ENCODE results near the gene CCDC69. TPM values are rescaled to one million over a fixed set of nuclear protein-coding genes. Genes with fewer than 3 reads are reported as not detected.
"Not testable (repeated sequence)": the region's sequence is repeated elsewhere in the genome, so short reads cannot be mapped to it uniquely, and the experiment has no call there.

Gene CCDC69
- total RNA-seq, 6 experiments from 2014 or later = 11.8 to 30.9 (median 22.9) TPM

GRCh38 chr5:151239237-151239861 lies 15.5 kb upstream of the CCDC69 start:
- peak; percentile 73 to 81 (median 79) for DNase-seq

GRCh38 chr5:151238303-151238741 lies 14.4 kb upstream of the CCDC69 start:
- no peak for DNase-seq
- no peak for TF ChIP-seq POLR2A (IDR thresholded peaks at IDR 0.05)
- TF ChIP-seq CTCF (IDR thresholded peaks at IDR 0.05) = no peak
- no peak for ATAC-seq
- Histone ChIP-seq H3K4me1 (peaks cover 0 to 15% (median 6%) of the 10 kb centered on the region in 4 donors), H3K36me3 (no peaks in the 10 kb centered on the region), H3K27ac (no peak overlapping the region), H3K27me3 (no peaks in the 10 kb centered on the region), H3K9me3 (no peaks in the 10 kb centered on the region), H3K4me3 (no peak overlapping the region)
- intact Hi-C loops (cut with DNase I) = loop anchor here in 1 of 2 donors (5.0 to 10.0 kb wide), 2 partner anchors 74 to 116 kb away; no protein-coding TSS in a partner anchor
- 71% methylated on average over 9 of the region's 14 CpGs for WGBS (ENCODE audit: insufficient coverage, low coverage, low lambda C conversion rate, missing lambda C conversion rate)

More at GRCh38 chr5:151239237-151239861, 15.5 kb upstream of the CCDC69 start:
- TF ChIP-seq CTCF (IDR thresholded peaks at IDR 0.05) (peak; percentile 72 to 94 (median 88)), POLR2A (IDR thresholded peaks at IDR 0.05) (no peak)
- Histone ChIP-seq H3K9me3 (no peaks in the 10 kb centered on the region), H3K27ac (no peak overlapping the region), H3K4me1 (peaks cover 0 to 9% (median 3%) of the 10 kb centered on the region in 4 donors), H3K27me3 (no peaks in the 10 kb centered on the region), H3K4me3 (no peak overlapping the region), H3K36me3 (no peaks in the 10 kb centered on the region)
- intact Hi-C loops (cut with DNase I) = loop anchor here in 1 of 2 donors (5.0 to 10.0 kb wide), 2 partner anchors 75 to 117 kb away; no protein-coding TSS in a partner anchor
- 13% methylated on average over 11 of the region's 17 CpGs for WGBS (ENCODE audit: insufficient coverage, low coverage, low lambda C conversion rate, missing lambda C conversion rate)
- ATAC-seq = peak; percentile 71 to 91 (median 86)

GRCh38 chr5:151237685-151238084 lies 13.8 kb upstream of the CCDC69 start:
- TF ChIP-seq CTCF (IDR thresholded peaks at IDR 0.05) (no peak), POLR2A (IDR thresholded peaks at IDR 0.05) (no peak)
- ATAC-seq = no peak
- H3K4me1 ChIP-seq = peaks cover 0 to 15% (median 6%) of the 10 kb centered on the region in 4 donors
- H3K9me3 ChIP-seq = no peaks in the 10 kb centered on the region
- no peak overlapping the region for H3K27ac ChIP-seq
- no peaks in the 10 kb centered on the region for H3K36me3 ChIP-seq
- DNase-seq = no peak
- intact Hi-C loops (cut with DNase I) = loop anchor here in 1 of 2 donors (5.0 to 10.0 kb wide), 2 partner anchors 73 to 115 kb away; no protein-coding TSS in a partner anchor
- 89% methylated on average over 5 of the region's 7 CpGs for WGBS (ENCODE audit: insufficient coverage, low coverage, low lambda C conversion rate, missing lambda C conversion rate)
- H3K27me3 ChIP-seq = no peaks in the 10 kb centered on the region
- H3K4me3 ChIP-seq = no peak overlapping the region

GRCh38 chr5:151236888-151237287 lies 13.0 kb upstream of the CCDC69 start:
- Histone ChIP-seq H3K27ac (no peak overlapping the region), H3K4me1 (peaks cover 0 to 15% (median 6%) of the 10 kb centered on the region in 4 donors)
- intact Hi-C loops (cut with DNase I) = loop anchor here in 1 of 2 donors (5.0 to 10.0 kb wide), 2 partner anchors 72 to 115 kb away; no protein-coding TSS in a partner anchor

GRCh38 chr5:151235239-151235571 lies 11.3 kb upstream of the CCDC69 start:
- H3K9me3 ChIP-seq, ATAC-seq, H3K4me3 ChIP-seq, H3K27me3 ChIP-seq, H3K36me3 ChIP-seq, DNase-seq: not testable (repeated sequence)
- Histone ChIP-seq H3K27ac (peak overlapping the region in 2 of 3 donors; percentile 30 to 49), H3K4me1 (peaks cover 0 to 15% (median 6%) of the 10 kb centered on the region in 4 donors)
- intact Hi-C loops (cut with DNase I) = loop anchor here in 1 of 2 donors (5.0 to 10.0 kb wide), 2 partner anchors 70 to 113 kb away; no protein-coding TSS in a partner anchor
- WGBS (ENCODE audit: insufficient coverage, low coverage, low lambda C conversion rate, missing lambda C conversion rate) = 100% methylated on average over 1 of the region's 6 CpGs

More at GRCh38 chr5:151236888-151237287, 13.0 kb upstream of the CCDC69 start:
- Histone ChIP-seq H3K4me3 (no peak overlapping the region), H3K9me3 (no peaks in the 10 kb centered on the region), H3K27me3 (no peaks in the 10 kb centered on the region), H3K36me3 (no peaks in the 10 kb centered on the region)
- DNase-seq (no peak), ATAC-seq (no peak)
- TF ChIP-seq CTCF (IDR thresholded peaks at IDR 0.05) (no peak), POLR2A (IDR thresholded peaks at IDR 0.05) (no peak)
- WGBS (ENCODE audit: insufficient coverage, low coverage, low lambda C conversion rate, missing lambda C conversion rate) = 100% methylated on average over 1 of the region's 1 CpG
